NCI-H2196 treated with DMSO at 0.1 percent for 48 hours (cell line): ENCODE data around the gene OR52L1.
"Not testable (repeated sequence)": the region's sequence is repeated elsewhere in the genome, so short reads cannot be mapped to it uniquely, and the experiment has no call there.

Experiments used
- DNase-seq: peaks from one replicate; lab custom pipeline; 2025; ENCODE audit not compliant: unreplicated experiment; lab: John Stamatoyannopoulos, UW

Gene OR52L1

GRCh38 chr11:5986885-5987284 is at the start of gene OR52L1:
TSS of gene OR52L1 (minus strand) at chr11:5986985. CDS start at chr11:5986930, 55 bp downstream.
- DNase-seq: no peak

- no peak for DNase-seq
These were observed 44.1 kb upstream of the OR52L1 start, which contains the start of gene OR56A1 for GRCh38 chr11:6030708-6031405. TSS of gene OR56A1 (minus strand) at chr11:6030758. CDS start at chr11:6027692, 3,066 bp downstream.

- DNase-seq: no peak
These were observed 40.7 kb upstream of the OR52L1 start for GRCh38 chr11:6027501-6027900.

- DNase-seq: no peak
These were observed 38.3 kb upstream of the OR52L1 start for GRCh38 chr11:6025056-6025455.

- peak; percentile 30 for DNase-seq
These were observed 36.2 kb upstream of the OR52L1 start for GRCh38 chr11:6022956-6023355.

- DNase-seq: no peak
These were observed 26.3 kb upstream of the OR52L1 start for GRCh38 chr11:6013042-6013441.

- DNase-seq: no peak
These were observed 25.4 kb upstream of the OR52L1 start for GRCh38 chr11:6012035-6012668.

GRCh38 chr11:6006846-6007245 is 20.1 kb upstream of the OR52L1 start, which contains the start of gene OR56A4:
TSS of gene OR56A4 (minus strand) at chr11:6006946. CDS start at chr11:6002992, 3,954 bp downstream.
- DNase-seq: no peak

GRCh38 chr11:6006395-6006794 is 19.6 kb upstream of the OR52L1 start:
- DNase-seq: no peak

- no peak for DNase-seq
These were observed 15.5 kb upstream of the OR52L1 start for GRCh38 chr11:6002202-6002699.

GRCh38 chr11:5994791-5995190 is 8.0 kb upstream of the OR52L1 start:
- DNase-seq: no peak

GRCh38 chr11:5992604-5993251 is 5.9 kb upstream of the OR52L1 start:
- no peak for DNase-seq

- DNase-seq: no peak
These were observed 5.4 kb upstream of the OR52L1 start for GRCh38 chr11:5992150-5992549.

- DNase-seq: no peak
These were observed 2.4 kb upstream of the OR52L1 start for GRCh38 chr11:5989203-5989602.

GRCh38 chr11:5983443-5983842 is 3.3 kb downstream of the OR52L1 start:
- no peak for DNase-seq

- DNase-seq: no peak
These were observed 13.3 kb downstream of the OR52L1 start for GRCh38 chr11:5973530-5973929.

GRCh38 chr11:5968394-5968793 is 18.4 kb downstream of the OR52L1 start, which contains the start of gene OR56A5:
TSS of gene OR56A5 (minus strand) at chr11:5968494. CDS start at chr11:5968494, 0 bp downstream.
- DNase-seq: no peak

- no peak for DNase-seq
These were observed 19.1 kb downstream of the OR52L1 start for GRCh38 chr11:5967708-5968107.

- DNase-seq: no peak
These were observed 19.8 kb downstream of the OR52L1 start for GRCh38 chr11:5966958-5967357.

- not testable (repeated sequence) for DNase-seq
These were observed 26.0 kb downstream of the OR52L1 start for GRCh38 chr11:5960704-5961320.

- DNase-seq: no peak
These were observed 31.2 kb downstream of the OR52L1 start for GRCh38 chr11:5955586-5955985.
